Left renal pelvis (tissue), 4 donors: ENCODE data around the gene OTC. TPM values are rescaled to one million over a fixed set of nuclear protein-coding genes. Genes with fewer than 3 reads are reported as not detected.

Source experiments
- DNase-seq, 4 donors: peaks; one replicate each; pipeline ENCODE4 v3.0.0-alpha.2; 2013; ENCODE audit warnings: low read depth in 4 of 4, low spot score in 3 of 4
- polyA plus RNA-seq, 4 donors: library from polyadenylated mRNA; unstranded; fragments of 120-200 nt; gene quantifications; one replicate each; pipeline ENCODE4 v1.2.1, GENCODE V29; 2013; ENCODE audit not compliant: insufficient read length in 4 of 4

Gene OTC
- polyA plus RNA-seq, 4 donors = 0.10 to 0.50 (median 0.24) TPM; not detected in 1

- no peak for DNase-seq
Observed at GRCh38 chrX:38462257-38462656, 109.9 kb downstream of the OTC start.

- no peak for DNase-seq
Observed at GRCh38 chrX:38465686-38466085, 113.3 kb downstream of the OTC start.

DNA sequence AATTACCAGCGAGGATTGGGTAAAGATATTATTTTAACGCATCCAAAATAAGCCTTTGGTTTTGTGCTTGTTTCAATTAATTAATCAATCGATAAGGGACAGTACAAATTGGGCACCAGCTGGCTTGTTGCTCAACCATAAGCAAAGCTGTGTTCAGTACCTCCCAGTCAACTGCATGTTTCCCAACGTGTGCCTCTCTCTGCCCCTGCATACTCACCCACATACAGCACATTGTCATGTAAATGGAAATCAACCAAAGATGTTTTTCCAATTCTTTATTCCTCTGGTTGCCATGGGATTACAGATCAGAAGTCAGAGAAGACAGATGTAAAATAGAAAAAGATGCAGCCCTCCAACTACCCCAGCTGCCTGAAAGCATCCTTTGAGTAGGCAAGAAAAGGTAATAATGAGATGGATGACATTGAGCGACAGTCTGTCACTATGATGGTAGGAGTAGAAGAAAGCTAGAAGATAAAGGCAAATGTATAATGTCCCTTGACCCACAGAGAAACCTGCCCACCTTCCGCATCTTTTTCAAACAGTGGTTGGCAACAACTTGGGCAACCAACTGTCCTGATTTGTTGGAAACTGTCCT is 116.3 kb downstream of the OTC start:
- no peak for DNase-seq

Other genes with a start within 250 kb of the OTC start
- 10 to 100 TPM; 11.7 to 92.1 (median 24.1) TPM for gene SRPX, start 131.7 kb upstream of the OTC start, polyA plus RNA-seq
- gene RPGR, start 25.1 kb upstream of the OTC start, polyA plus RNA-seq = 10 to 100 TPM in 3 of 4 donors, 1 to 10 TPM in 1; 8.1 to 18.5 (median 14.7) TPM
- 10 to 100 TPM; 37.6 to 67.3 (median 51.2) TPM for gene TSPAN7, start 208.9 kb downstream of the OTC start, polyA plus RNA-seq